ENCODE results near the gene SLC27A6. TPM values are rescaled to one million over a fixed set of nuclear protein-coding genes. Genes with fewer than 3 reads are reported as not detected.

Gene SLC27A6
- total and polyA plus RNA-seq, 2 of the 13 experiments (the other 11 are each of a cell fraction or from before 2014, with no cell fraction given), result not detected

GRCh38 chr5:129077433-129078075, 112.3 kb downstream of the SLC27A6 start (continued):
- no peak for TF ChIP-seq HDAC2 (CRISPR knock-in tag; IDR thresholded peaks at IDR 0.05)

- BruUV-seq (replicated peaks), result no TSS peak
- WGBS (ENCODE audit: low lambda C conversion rate), result 0% methylated on average over 1 of the region's 1 CpG
- Histone ChIP-seq H4K20me1 (ENCODE audit: insufficient read depth, low read length) (no peaks in the 10 kb centered on the region), H3K4me3 (replicated peaks in 1 of 3; ENCODE audit: insufficient read depth in 1 of 3, low read depth in 2 of 3, low read length in 3 of 3) (no peak overlapping the region), H3K4me2 (ENCODE audit: low read depth, low read length) (no peak overlapping the region), H2AFZ (ENCODE audit: low read length) (no peak overlapping the region), H3K36me3 (replicated peaks in 1 of 2; ENCODE audit: control insufficient read depth in 1 of 2, insufficient read depth in 2 of 2, low read length in 2 of 2) (no peaks in the 10 kb centered on the region), H3K9ac (ENCODE audit: insufficient read depth, low read depth, low read length) (no peak overlapping the region), H3K4me1 (ENCODE audit: insufficient read depth, low read length) (no peaks in the 10 kb centered on the region), H3K27me3 (ENCODE audit: control insufficient read depth in 1 of 2, insufficient read depth in 2 of 2, low read length in 2 of 2) (no peaks in the 10 kb centered on the region), H3K27ac (ENCODE audit: extremely low read length, insufficient read depth, low read length) (no peak overlapping the region), H3K9me3 (ENCODE audit: low read length) (no peaks in the 10 kb centered on the region), H3K79me2 (ENCODE audit: insufficient read depth, low read length) (no peaks in the 10 kb centered on the region)
- in situ Hi-C loops (cut with HindIII; ENCODE audit: extremely low pct_ligation_motif_present, low pct_unique_long_range_greater_than_20kb), result loop anchor here (25.0 kb wide), 1 partner anchor 1516 kb away; no protein-coding TSS in a partner anchor
- ChIA-PET POLR2A (no interaction called here), CTCF (ENCODE audit: low intra/inter-chr PET ratio, low total read pairs) (no interaction called here)
- DNase-seq (ENCODE audit: low spot score), result no peak
- intact Hi-C loops (cut with micrococcal nuclease; ENCODE audit: unreplicated experiment), result no loop called here
- no peak for FAIRE-seq
- ATAC-seq, result no peak
- TF ChIP-seq MIER2 (CRISPR knock-in tag; IDR thresholded peaks at IDR 0.05) (no peak), AGO1 (IDR thresholded peaks at IDR 0.05; ENCODE audit: low read depth, low read length, poor library complexity, severe bottlenecking) (no peak), TCF7L2 (IDR thresholded peaks at IDR 0.05; ENCODE audit: low read depth, low read length) (no peak), SNAPC4 (CRISPR knock-in tag; IDR thresholded peaks at IDR 0.05) (no peak), NFYB (CRISPR knock-in tag; IDR thresholded peaks at IDR 0.05) (no peak), FOXJ3 (CRISPR knock-in tag; IDR thresholded peaks at IDR 0.05; ENCODE audit: borderline replicate concordance) (no peak), NFIC (IDR thresholded peaks at IDR 0.05; ENCODE audit: low read length) (no peak), NR3C1 (CRISPR knock-in tag; IDR thresholded peaks at IDR 0.05) (no peak), ZFYVE20 (CRISPR knock-in tag; IDR thresholded peaks at IDR 0.05; ENCODE audit: borderline replicate concordance, low read depth) (no peak)
- TF ChIP-seq, protein P1, sequence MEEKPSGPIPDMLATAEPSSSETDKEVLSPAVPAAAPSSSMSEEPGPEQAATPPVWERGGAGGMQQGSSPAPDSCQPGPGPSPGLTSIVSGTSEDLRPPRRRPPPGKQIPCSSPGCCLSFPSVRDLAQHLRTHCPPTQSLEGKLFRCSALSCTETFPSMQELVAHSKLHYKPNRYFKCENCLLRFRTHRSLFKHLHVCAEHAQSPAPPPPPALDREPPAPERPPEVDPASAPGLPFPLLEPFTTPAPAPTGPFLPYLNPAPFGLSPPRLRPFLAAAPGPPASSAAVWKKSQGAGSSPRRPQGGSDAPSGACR (CRISPR knock-in tag; IDR thresholded peaks at IDR 0.05), result no peak
- TF ChIP-seq, protein P2, sequence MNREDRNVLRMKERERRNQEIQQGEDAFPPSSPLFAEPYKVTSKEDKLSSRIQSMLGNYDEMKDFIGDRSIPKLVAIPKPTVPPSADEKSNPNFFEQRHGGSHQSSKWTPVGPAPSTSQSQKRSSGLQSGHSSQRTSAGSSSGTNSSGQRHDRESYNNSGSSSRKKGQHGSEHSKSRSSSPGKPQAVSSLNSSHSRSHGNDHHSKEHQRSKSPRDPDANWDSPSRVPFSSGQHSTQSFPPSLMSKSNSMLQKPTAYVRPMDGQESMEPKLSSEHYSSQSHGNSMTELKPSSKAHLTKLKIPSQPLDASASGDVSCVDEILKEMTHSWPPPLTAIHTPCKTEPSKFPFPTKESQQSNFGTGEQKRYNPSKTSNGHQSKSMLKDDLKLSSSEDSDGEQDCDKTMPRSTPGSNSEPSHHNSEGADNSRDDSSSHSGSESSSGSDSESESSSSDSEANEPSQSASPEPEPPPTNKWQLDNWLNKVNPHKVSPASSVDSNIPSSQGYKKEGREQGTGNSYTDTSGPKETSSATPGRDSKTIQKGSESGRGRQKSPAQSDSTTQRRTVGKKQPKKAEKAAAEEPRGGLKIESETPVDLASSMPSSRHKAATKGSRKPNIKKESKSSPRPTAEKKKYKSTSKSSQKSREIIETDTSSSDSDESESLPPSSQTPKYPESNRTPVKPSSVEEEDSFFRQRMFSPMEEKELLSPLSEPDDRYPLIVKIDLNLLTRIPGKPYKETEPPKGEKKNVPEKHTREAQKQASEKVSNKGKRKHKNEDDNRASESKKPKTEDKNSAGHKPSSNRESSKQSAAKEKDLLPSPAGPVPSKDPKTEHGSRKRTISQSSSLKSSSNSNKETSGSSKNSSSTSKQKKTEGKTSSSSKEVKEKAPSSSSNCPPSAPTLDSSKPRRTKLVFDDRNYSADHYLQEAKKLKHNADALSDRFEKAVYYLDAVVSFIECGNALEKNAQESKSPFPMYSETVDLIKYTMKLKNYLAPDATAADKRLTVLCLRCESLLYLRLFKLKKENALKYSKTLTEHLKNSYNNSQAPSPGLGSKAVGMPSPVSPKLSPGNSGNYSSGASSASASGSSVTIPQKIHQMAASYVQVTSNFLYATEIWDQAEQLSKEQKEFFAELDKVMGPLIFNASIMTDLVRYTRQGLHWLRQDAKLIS (CRISPR knock-in tag; IDR thresholded peaks at IDR 0.05), result no peak
Measured at GRCh38 chr5:129078247-129078646, 113.0 kb downstream of the SLC27A6 start.
